Subcutaneous adipose tissue (tissue), 4 donors: ENCODE data around the gene HTR3A. TPM values are rescaled to one million over a fixed set of nuclear protein-coding genes. Genes with fewer than 3 reads are reported as not detected.

Source experiments
- total RNA-seq, 4 donors: library from RNA; depleted of rRNA; stranded (reverse); fragments of >200 nt; gene quantifications; one replicate each; pipeline ENCODE4 v1.1.0, GENCODE V29; 2016
- TF ChIP-seq, protein P1 (sequence below): fragments of 450-650 bp; IDR thresholded peaks from one replicate; pipeline ENCODE4 v1.5.1; 2016; ENCODE audit warnings: low read depth, mild to moderate bottlenecking, control low read depth, antibody characterized with exemption, moderate library complexity

Gene HTR3A
- total RNA-seq, 4 donors from 2014 or later: not detected

DNA sequence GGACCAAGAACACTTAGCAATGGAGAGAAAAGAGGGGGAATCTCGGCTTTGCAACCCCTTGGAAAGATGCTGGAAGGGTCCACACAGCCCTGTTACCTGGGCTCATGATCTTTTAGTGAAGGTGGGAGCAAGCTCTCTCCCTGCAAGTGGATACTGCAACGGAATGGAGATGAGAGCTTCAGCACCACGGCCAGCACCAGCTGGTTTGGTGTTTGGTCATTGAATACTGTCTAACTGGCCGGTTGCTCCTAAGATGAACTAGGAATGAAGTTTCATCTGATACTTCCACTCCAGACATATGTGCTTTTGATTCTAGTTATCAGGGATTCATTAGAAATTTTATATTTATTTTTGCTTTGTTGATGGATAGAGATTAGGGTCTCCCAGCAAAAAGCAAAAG lies 16.3 kb downstream of the HTR3A start:
- TF ChIP-seq, protein P1, sequence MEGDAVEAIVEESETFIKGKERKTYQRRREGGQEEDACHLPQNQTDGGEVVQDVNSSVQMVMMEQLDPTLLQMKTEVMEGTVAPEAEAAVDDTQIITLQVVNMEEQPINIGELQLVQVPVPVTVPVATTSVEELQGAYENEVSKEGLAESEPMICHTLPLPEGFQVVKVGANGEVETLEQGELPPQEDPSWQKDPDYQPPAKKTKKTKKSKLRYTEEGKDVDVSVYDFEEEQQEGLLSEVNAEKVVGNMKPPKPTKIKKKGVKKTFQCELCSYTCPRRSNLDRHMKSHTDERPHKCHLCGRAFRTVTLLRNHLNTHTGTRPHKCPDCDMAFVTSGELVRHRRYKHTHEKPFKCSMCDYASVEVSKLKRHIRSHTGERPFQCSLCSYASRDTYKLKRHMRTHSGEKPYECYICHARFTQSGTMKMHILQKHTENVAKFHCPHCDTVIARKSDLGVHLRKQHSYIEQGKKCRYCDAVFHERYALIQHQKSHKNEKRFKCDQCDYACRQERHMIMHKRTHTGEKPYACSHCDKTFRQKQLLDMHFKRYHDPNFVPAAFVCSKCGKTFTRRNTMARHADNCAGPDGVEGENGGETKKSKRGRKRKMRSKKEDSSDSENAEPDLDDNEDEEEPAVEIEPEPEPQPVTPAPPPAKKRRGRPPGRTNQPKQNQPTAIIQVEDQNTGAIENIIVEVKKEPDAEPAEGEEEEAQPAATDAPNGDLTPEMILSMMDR: no peak

DNA sequence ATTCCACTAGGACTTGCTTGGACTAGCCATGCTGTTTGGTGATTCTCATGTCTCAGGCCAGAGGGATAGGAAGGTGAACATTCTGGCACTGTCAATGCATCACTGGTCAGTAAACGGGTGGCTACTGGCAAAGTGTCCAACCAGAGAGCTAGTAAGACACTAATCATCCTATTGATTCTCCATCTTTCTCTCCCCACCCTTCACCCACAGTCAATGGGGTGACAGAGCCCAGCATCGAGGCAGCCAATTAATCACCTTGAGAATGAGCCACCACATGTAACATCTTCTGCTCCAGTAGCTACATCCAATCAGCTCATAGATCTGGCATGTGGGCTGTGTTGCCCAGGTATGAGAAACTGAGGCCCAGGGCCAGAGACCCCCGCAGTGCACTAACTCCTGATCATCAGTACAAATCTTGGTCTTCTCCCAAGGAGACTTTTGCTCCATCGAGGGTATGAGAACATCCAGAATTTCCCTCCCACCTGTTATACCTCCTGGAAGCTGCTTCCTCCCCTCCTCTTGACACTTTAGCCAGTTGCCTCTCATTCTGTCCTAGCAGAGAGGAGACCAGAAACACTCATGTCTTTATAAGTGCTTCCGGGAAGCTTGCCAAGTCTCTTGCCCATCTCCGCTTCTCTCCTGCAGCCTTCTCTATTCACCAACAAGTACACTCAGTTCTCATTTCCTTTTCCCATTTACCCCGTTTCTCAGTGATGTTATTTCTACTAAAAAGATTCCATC lies 17.0 kb downstream of the HTR3A start:
- TF ChIP-seq, protein P1: no peak

DNA sequence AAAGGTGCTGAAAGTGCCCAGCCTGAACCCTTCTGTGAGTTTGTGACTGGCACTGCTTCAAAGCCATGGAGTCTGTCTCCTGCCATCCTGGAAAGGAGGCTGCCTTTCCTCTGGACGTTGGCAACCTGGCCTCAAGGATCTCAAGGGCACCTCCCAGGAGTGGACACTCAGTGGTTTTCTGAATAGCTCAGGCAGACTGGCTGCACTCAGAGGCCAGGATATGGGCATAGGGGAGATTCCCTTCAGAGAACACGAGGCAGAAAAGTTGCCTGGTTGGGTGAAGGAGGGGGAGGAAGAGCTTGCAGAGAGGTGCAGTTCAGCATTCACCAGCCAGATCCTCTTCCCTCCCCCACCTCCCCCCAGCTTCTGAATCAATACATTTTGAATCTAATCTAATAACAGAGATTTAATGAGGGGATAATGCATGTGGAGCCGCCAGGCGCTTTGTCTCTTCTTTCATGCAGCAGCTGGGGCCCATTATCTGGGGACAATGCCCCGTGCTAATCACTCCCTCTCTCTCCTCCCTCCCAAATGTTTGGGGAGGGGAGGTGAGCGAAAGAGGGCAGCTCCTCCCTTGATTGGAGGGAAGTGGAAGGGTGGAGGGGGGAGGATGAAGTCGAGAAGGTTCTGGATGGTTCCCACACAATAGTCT lies 17.7 kb downstream of the HTR3A start:
- TF ChIP-seq, protein P1: no peak

DNA sequence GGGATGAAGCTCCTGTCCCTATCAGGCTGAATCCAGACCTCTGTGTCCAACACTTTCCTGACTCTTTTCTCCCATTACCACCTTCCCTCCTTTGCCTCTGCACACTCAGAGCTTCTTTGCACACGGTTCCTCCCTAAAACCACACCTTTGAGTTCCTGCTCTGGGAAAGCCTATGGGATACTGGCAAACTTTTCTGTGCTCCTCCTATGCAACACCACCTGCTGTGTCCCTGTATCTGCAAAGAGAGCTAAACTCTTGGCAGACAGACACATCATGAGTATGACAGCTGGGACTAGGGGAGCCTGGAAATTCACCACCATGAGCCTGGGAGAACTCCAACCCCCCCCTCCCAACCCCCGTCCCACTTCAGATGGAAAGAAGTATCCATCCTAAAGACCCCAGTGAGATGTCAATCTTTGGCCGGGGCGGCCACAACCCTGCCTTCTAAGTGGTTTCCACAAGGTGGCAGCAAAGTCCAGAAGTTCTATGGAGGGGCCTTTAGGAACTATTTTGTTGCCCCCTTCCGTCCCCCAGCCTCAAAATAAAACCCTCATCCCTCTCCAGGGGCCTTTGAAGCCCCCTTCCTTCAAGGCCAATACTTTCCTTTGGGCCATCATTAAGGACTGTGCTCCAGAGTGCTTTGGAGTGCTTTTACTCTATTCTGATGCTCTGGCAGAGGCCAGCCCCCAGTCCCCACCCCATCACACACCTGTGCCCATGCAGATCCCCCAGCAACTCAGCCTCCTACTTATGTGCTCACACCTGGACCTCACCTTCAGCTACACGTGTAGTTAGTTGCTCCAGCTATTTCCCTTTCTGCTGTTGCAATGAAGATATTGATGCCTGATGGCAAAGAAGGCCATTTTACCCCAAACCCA lies 19.4 kb downstream of the HTR3A start:
- TF ChIP-seq, protein P1: no peak

DNA sequence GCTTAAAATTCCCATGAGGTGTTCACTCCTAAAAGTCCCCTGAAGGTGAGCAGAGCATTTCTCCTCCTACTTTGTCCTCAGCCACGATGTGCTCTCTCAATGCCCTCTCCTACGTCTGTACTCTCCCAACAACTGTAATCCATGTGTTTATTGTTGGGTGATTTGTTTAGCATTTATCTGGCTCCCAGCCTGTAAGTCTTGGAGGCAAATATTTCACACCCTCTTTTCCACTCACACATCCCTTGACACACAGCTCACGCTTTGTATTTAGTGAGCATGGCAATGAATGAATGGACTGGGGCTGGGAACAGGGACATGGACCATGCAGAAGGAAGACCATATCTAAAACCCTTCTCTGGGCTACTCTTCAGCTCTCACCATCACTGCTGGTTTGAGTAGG lies 22.6 kb downstream of the HTR3A start:
- TF ChIP-seq, protein P1: no peak

DNA sequence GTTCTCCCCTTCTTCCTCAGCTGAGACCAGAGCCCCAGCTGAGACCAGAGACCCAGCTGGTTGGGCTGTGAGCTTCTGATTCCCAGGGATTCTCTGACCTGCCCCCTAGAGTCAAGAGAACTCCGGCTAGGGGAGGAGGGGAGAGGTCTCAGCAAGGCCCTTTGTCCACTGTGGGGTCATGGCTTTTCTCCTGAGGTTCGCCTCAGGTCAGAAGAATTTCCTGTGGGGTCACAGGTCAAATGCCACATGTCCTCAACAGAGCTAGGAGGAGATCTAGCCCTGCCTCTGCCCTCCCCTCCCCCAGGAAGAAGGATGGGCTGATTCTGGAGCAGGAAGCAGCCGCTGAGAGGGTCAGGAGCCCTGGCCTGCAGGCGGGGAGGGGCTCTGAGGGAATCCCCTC lies 23.7 kb downstream of the HTR3A start:
- TF ChIP-seq, protein P1: no peak

DNA sequence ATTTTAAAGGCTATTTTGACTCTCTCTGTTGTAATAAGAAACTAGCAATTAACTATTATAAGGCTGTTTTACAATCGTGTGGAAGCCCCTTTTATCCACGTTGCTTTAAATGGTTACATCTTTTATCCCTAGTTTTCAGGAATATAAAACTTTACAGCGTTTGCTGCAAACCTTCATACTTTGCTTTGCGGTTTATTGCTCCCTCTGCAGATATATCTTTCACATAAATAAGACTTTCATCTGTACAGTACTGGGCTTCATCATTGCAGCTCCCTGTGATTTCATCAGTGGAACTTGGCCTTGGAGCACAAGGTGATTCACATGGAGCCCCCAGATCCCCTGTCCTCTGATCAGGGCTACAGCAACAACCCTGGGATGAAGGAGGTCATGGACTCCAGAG lies 25.6 kb downstream of the HTR3A start:
- TF ChIP-seq, protein P1: no peak
